Measurements from ENCODE around the gene ANP32B.

ANP32B gene

DNA sequence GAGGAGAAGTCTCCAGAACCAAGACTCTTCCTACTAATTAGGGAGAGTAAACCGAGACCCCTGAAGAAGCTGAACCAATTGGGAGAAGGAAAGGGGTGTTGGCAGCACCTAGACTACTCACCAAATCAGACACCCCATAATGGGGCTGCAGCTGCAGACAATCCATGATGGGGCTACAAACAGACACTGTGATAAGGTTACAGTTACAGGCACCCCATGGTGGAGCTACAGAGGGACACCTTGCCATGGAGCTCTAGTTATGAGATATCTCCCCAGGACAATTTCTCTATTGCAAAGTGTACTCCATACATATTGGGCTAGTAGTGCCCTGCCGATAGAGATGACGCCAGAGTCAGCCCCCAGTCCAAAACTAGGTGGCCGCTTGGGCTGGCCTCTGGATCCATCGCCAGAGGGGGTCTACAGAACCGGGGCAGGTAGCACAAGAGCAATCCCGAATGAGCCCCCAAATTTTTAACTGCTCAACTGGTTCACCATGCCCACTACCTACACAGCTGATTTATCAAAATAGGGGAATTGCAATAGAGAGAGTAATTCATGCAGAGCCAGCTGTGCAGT, 71.3 kb downstream of the ANP32B start:
- Histone ChIP-seq H3K4me1 (ENCODE audit: insufficient read depth, low read length) (peaks cover 9% of the 10 kb centered on the region), H3K27me3 (ENCODE audit: insufficient read depth, low read length) (peaks cover 21% of the 10 kb centered on the region), H2AFZ (ENCODE audit: low read depth, low read length) (no peak overlapping the region), H3K36me3 (ENCODE audit: insufficient read depth, low read length) (no peaks in the 10 kb centered on the region), H3K9me3 (ENCODE audit: low read length) (no peaks in the 10 kb centered on the region), H3K4me3 (ENCODE audit: low read length) (no peak overlapping the region)

DNA sequence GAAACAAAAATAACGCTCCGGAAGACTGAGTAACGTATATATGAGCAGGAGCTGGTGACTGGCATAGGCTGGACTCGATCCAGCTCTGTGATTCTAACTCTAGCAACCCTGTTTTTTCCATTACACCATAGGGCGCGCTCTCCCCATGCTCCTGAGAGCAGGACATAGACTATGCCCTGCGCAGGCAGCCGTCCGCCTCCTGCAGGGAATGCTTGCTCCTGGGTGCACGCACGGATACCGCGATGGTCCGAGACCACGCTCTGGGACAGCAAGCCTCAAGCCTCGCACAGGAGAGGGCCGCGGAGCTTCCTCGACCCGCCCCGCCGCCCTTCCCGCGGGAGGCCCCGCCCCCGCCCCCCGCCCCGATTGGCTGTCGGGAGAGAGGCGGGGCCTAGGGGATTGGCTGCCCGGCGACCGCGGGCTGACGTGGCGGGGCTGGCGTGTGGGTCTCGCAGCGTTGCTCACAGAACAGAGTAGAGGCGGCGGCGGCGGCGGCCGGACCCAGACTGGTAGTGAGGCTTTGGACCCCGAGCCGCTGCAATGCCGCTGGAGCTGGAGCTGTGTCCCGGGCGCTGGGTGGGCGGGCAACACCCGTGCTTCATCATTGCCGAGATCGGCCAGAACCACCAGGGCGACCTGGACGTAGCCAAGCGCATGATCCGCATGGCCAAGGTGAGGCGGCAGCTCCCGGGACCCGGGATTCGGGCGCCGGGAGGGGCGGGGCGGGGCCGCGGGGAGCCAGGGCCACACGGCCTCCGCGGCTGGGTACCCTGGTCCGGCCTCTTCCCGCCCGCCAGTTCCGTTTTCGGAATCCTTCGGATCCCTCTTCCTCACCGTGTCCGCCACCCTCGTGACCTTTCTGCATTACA, 73.4 kb downstream of the ANP32B start, which contains the start of gene NANS:
Gene NANS (plus strand): TSS at position 464 of the 869 bp plus-strand sequence. CDS start 77 bp downstream, at position 541.
- Histone ChIP-seq H3K27me3 (ENCODE audit: insufficient read depth, low read length) (peaks cover 18% of the 10 kb centered on the region), H3K4me3 (ENCODE audit: low read length) (peak within 1 kb of the TSS; percentile 69), H3K36me3 (ENCODE audit: insufficient read depth, low read length) (peaks cover 6% of the 10 kb centered on the region), H2AFZ (ENCODE audit: low read depth, low read length) (peak within 1 kb of the TSS; percentile 77), H3K9me3 (ENCODE audit: low read length) (no peaks in the 10 kb centered on the region), H3K4me1 (ENCODE audit: insufficient read depth, low read length) (peaks cover 6% of the 10 kb centered on the region)

DNA sequence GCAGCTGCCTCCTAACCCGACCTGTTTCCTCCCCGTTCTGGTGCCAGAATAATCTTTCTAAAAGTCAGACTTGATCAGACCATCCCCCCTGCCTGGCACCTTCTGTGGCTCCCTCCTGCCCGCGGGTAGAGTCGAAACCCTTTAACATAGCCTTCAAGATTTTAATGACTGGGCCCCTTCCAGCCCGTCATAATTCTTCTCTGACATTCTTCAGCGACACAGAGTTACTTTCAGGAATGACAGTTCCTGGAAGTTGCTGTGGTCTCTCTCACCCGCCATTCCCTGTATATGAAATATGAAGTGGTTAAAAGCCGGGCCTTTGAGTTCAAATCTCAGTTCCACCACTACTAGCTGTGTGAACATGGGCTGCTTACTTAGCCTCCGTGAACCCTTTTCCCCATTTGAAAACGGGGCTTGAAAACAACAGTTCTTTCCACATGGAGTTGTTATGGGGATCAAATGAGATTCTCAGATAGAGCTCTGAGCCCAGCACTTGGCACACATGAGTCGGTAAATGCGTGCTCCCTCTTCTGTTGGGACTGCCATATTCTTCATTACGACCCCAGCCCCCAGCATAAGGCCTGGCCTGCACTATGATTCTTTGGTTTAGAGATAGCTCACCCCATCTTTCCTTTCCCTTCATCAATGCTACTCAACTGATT, 74.1 kb downstream of the ANP32B start:
- Histone ChIP-seq H3K27me3 (ENCODE audit: insufficient read depth, low read length) (peaks cover 11% of the 10 kb centered on the region), H3K4me3 (ENCODE audit: low read length) (peak overlapping the region; percentile 69), H3K9me3 (ENCODE audit: low read length) (no peaks in the 10 kb centered on the region), H3K4me1 (ENCODE audit: insufficient read depth, low read length) (peaks cover 6% of the 10 kb centered on the region), H3K36me3 (ENCODE audit: insufficient read depth, low read length) (peaks cover 6% of the 10 kb centered on the region), H2AFZ (ENCODE audit: low read depth, low read length) (peak overlapping the region; percentile 77)

DNA sequence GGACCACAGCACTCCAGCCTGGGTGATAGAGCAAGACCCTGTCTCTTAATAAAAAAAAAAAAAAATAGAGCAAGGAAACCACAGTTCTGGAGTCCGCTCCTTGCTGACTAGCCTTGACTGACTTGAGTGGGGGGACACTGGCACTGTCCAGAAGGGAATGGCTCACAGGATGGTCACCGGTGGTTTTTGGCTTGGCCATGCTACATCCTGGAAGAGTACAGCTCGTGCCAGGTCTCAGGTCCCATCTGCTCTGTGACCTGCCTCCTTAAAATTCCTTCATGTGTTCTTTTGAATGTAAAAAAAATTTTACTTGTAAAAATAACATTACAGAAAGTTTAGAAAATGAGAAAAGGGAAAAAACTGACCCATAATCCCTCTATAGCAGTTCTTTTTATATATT, 79.0 kb downstream of the ANP32B start:
- Histone ChIP-seq H3K36me3 (ENCODE audit: insufficient read depth, low read length) (peaks cover 21% of the 10 kb centered on the region), H3K4me3 (ENCODE audit: low read length) (no peak overlapping the region), H2AFZ (ENCODE audit: low read depth, low read length) (no peak overlapping the region), H3K9me3 (ENCODE audit: low read length) (no peaks in the 10 kb centered on the region), H3K4me1 (ENCODE audit: insufficient read depth, low read length) (peaks cover 4% of the 10 kb centered on the region), H3K27me3 (ENCODE audit: insufficient read depth, low read length) (no peaks in the 10 kb centered on the region)

DNA sequence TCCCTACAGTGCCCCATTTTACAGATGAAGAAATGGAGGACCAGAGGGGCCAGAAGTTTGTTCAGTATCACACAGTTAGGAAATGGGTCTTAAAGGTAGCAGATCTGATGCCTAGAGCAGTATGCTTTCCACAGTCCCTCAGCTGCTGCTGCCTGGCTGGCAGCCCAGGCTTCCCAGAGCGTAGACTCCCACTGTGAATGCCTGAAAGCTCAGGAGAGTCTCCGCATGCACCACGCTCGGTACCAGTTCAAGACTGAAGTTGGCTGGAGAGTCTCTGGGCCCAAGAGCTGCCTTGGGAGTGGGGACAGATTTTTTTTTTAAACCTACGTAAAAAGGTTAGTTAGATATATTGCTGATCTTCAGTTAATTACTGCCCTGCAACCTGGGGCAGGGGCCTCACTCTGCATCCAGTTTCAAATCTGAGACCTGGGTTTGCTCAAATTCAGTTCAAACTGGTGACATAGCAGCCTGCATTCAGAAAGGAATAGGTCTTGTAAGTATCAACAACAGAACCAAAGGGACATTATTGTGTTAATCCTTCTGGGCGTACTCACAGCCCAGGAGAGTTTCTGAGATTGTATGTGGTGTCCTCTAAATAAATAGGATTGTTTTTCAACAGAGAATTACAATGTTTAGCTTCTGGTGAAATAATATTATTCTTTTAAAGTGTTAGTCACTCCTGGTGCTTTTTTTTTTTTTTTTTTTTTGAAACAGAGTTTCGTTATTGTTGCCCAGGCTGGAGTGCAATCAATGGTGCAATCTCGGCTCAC, 81.7 kb downstream of the ANP32B start:
- Histone ChIP-seq H3K27me3 (ENCODE audit: insufficient read depth, low read length) (no peaks in the 10 kb centered on the region), H3K4me3 (ENCODE audit: low read length) (no peak overlapping the region), H3K9me3 (ENCODE audit: low read length) (no peaks in the 10 kb centered on the region), H3K36me3 (ENCODE audit: insufficient read depth, low read length) (peaks cover 21% of the 10 kb centered on the region), H3K4me1 (ENCODE audit: insufficient read depth, low read length) (no peaks in the 10 kb centered on the region), H2AFZ (ENCODE audit: low read depth, low read length) (no peak overlapping the region)
